Fibroblast of upper back skin (primary cell): ENCODE data around the gene REPS2.
A peak's percentile ranks its signal among the peaks of the same experiment; 100 is the strongest.
"Not testable (repeated sequence)": the region's sequence is repeated elsewhere in the genome, so short reads cannot be mapped to it uniquely, and the experiment has no call there.

Source experiments
- DNase-seq: peaks from one replicate; pipeline ENCODE4 v3.0.0-alpha.2; 2013

REPS2 gene

DNA sequence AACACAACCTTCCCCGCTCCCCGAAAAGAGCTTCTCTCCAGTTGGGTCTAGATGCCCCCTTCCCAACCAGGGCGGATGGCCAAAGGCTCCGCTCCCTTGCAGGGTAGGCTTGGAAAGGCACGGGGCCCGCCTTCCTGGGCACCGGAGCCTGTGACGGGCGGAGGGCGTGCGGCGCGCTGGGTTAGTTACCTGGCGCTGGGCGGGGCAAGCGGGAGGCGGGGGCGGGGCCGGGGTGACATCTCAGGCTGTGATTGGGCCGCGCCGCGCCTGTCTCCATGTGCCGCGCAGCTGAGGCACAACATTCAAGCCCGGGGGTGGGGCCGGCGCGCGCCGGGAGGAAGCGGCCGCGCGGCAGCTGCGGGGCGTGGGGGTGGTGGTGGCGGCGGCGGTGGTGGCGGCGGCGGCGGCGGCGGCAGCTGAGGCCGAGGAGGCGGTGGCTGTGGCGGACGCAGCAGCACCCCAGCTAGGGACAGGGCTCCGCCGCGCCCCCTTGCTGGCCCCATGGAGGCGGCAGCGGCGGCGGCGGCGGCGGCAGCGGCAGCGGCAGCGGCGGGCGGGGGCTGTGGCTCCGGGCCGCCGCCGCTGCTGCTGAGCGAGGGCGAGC, at the start of gene REPS2:
Gene REPS2 (plus strand): TSS at position 298 of the 604 bp plus-strand sequence. CDS start 204 bp downstream, at position 502.
- peak; percentile 53 for DNase-seq

DNA sequence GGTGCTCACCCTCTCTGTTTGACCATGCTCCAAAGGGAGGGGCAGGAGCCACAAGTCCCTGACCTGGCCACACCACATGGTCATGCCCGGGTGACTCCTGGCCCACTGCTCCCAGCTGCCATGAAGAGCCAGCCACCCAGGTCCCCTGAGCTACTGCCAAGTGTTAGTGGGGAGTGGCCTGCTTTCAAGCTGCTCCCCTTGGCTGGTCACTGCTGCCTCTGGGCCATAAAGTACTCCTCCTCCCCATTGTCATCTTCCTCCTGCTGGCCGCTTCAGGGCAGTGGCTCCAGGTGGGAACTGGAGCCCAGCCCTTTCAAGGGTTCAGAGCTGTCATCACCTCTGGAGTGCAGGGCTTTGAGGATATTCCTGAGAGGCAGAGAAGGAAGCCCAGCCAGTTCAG, 49.0 kb upstream of the REPS2 start:
- DNase-seq = no peak

DNA sequence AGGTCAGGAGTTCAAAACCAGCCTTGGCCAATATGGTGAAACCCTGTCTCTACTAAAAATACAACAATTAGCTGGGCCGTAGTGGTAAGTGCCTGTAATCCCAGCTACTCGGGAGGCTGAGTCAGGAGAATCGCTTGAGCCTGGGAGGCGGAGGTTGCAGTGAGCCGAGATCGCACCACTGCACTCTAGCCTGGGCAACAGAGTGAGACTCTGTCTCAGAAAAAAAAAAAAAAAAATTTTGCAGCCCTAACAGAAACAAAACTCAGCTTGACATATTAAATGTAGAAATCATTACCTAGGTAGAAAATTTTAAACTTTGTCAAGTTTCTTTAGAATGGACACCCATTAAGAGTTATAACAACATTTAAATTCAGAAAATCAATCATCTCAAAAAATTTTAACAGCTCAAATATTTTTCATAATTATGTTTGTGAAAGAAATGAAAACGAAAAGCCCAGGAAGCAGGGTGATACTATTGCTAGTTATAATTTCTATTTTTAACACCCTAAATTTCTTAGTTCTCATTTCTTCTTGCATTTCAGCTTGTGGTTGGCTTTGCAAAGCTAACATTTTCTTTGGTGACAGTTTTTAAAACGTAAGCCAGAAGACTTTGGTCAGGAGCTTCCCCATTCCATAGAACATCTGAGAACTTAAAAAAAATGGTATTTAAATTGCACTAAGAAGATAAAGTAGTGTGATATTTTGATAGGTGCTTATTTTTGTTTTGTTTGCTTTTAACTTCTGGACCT, 43.0 kb upstream of the REPS2 start:
- no peak for DNase-seq

DNA sequence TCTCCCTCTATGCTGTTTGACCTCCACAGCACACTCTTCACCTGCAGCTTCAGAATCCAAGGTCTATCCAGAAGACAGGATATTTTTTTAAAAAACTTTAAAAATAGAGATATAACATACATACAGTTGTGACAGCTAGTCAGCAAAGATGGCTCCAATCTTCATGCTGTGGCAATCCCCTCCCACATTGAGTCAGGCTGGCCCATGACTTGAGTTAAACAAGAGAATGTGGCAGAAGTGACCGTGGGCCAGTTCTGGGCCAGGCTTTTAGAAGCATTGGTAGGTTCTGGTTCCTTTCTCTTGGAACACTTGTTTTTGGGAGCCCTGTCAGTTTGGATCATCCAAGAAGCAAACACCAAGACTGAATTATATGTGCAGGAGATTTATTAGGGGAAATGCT, 36.1 kb upstream of the REPS2 start:
- no peak for DNase-seq

DNA sequence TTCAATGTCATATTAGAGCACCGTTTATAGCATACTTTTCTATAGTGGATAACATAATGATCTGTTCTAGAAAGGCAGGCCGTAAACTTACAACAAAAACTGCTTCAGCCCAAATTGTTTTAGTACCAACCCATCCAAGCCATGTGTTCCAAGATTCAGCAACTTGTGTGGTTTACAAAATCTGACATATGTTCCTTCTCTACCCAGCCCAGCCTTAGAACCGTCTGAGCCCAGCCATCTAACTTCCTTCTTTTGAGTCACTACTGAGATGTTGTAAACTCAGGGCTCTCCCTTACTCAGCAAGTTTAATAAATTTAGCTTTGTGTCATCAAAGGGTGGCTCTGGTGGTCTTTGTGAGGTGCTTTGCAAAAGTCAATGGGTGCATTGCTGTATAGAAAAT, 32.4 kb upstream of the REPS2 start:
- DNase-seq = no peak

DNA sequence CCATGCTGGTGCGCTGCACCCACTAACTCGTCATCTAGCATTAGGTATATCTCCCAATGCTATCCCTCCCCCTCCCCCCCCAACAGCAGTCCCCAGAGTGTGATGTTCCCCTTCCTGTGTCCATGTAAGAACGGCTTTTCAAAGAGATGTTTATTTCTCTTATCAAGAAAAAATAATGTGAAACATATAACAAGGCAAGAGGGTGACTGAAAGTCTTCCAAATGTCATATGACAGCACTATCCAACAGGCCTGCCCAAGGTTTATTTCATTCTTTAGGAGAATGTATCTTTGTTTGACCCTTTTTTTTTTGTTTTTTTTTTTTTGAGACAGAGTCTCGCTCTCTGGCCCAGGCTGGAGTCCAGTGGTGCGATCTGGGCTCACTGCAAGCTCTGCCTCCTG, 29.9 kb upstream of the REPS2 start:
- DNase-seq = no peak

DNA sequence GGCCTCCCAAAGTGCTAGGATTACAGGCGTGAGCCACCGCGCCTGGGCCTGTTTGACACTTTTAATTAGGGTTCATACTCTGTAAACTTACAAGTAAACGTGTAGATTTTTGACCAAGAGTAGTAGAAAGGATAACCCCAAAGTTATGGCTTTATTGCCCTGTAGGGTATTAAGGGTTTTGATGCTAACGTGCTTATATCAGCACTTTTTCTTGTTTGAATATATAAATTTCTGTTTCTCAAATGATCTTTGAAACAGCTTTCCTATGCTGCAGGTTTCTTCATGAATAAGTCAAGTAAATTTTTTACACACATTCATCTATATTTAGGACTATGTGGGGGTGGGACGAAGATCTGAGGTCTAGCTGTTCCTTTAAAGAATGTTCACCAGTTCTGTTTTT, 29.3 kb upstream of the REPS2 start:
- DNase-seq = no peak

DNA sequence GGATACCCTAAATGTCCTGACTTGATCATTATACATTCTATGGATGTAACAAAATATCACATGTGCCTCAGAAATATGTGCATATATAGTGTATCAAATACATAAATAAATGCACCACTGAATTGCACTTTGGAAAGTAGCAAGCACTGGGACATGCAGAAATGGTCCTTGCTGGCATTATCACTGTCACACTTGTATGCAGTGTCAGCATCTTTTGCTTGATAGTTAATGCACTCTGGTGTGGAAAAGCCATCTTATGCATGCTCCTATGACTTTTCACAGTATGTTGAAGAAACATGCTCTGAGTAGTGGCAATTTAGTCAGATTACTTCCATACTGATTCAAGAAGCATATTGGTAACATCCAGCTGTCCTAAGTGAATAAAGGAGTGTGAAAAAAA, 27.5 kb upstream of the REPS2 start:
- no peak for DNase-seq

DNA sequence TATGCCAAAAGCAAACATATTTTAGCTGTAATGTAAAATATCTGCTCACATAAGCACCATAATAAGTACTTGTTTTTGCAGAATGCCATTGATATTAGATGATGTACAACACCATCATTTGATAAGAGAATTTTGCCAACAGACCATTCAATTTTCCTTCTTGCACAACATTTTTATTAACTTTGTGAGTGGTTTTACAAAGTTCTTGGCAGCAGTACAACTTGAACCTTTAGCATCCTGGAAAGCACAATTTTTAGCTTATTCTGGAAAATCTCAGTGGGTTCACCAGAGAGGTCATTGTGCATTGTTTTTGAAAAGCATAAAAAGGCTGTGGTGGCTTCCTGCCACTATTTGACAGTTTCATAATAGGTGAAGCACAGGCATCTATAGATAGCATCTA, 26.4 kb upstream of the REPS2 start:
- DNase-seq = peak; percentile 12

DNA sequence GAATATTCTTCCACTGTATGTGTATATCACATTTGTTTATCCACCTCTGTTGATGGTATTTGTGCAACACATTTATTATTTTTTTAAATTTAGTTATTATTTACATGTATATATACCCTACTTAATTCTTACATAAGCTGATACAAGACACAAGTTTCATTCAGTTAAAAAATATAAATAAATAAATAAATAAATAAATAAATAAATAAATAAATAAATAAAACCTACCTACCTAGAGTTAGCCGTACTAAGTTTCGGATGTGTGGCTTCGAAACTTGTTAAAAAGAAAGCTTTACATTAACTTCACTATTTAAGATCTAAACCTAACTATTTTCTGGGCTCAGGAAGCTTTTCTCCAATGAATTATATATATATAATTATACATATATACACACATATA, 23.3 kb upstream of the REPS2 start:
- no peak for DNase-seq

DNA sequence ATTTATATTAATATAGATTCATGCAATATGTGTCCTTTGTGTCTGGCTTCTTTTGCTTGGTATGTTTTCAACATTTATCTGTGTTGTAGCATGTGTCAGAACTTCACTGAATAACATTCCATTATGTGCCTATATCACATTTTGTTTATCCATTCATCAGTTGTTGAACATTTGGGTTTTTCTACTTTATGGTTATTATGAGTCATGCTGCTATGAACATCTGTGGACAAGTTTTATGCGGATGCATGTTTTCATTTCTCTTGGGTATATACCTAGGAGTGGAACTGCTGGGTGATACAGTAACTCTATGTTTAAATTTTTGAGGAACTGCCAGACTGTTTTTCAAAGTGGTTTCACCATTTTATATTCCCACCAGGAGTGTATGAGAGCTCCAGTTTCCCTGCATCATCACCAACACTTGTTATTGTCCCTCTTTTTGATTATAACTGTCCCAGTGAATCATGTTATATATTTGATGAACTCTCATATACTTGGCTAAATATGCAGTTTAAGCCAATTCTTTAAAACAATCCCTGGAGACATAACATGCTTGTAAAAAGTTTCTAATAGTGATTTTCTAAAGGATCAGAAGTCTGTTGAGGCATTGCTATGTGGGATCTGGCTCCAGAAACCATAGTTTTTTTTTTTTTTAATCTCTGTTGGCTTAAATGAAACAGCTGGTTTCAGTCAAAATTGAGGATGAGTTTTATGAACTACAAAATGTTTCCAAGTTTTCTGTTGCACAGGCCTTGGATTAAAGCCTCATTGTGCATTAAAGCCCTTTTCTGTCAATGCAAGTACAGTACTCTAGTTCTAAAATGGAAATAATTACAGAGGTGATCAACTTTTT, 21.6 kb upstream of the REPS2 start:
- DNase-seq = peak; percentile 12

DNA sequence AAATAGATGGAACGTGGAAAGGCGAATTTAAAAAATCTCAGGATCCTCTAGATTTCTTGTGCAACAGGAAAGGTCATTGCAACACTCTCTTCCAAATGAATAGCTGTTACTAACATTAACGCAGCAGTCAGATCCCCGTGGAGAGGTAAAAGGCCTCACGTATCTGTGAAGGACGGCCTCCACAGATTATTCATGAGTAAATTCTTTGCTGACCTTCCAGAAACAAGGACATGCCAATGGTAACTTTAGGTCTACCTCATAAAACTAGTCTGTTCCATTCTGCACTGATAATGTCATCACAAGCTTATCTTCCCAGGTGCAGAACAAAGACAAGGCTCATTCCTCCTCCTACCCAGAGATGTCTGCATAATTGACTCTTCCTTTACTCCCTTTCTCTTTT, 16.1 kb upstream of the REPS2 start:
- peak; percentile 53 for DNase-seq

DNA sequence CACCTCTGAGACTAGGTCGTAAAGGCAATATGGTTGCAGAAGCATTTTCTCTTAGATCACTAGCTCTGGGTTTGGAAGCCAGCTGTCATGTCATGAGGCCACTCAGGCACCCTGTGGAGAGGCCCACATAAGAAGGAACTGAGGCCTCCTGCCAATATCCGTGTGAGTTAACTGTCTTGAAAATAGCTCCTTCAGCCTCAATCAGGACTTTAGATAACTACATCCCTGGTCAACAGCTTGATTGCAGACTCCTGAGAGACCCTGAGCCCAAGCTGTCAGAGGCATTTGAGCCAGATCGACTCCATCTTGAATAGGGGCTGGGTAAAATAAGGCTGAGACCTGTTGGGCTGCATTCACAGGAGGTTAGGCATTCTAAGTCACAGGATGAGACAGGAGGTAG, 15.1 kb upstream of the REPS2 start:
- DNase-seq = no peak

DNA sequence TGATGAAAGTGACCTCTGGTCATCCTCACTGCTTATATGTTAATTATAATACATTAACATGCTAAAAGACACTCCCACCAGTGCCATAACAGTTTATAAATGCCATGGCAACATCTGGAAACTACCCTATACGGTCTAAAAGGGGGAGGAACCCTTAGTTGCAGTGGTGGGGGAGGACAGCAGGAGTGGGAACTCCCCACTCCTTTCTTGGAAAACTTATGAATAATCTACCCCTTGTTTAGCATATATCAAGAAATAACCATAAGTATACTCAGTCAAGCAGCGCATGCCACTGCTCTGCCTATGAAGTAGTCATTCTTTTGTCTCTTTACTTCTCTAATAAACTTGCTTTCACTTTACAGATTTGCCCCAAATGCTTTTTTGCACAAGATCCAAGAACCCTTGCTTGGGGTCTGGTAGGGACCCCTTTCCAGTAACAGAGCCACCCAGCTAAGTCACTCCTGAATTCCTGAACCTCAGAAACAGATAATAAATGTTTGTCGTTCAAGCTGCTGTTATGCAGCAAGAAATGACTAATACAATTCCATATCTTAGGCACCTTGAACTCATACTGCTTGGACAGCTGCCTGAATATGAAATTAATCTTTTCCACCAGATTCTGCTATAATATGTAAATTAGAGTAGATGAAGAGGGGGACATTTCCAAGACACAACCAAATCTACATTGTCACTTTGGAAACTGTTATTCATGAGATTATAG, 14.4 kb upstream of the REPS2 start:
- DNase-seq = no peak

DNA sequence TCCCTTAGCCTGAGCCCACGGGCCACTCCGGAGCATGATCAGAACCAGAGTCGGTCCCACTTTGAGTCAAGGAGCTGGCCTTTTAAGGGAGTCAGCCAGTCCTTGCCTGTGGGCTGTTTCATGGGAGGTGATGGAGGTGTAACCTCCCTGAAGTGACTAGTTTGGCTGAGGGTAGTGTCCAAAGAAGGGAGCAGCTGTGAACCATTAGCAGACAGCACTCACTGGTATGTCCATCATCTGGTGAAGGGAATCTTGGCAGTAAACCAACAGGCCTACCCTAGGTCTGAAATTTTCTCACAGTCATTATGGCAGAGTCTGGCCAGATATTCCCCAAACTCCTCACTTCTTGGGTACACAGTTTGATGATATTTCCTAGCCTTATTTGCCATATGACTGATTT, 12.3 kb upstream of the REPS2 start:
- DNase-seq = peak; percentile 40

DNA sequence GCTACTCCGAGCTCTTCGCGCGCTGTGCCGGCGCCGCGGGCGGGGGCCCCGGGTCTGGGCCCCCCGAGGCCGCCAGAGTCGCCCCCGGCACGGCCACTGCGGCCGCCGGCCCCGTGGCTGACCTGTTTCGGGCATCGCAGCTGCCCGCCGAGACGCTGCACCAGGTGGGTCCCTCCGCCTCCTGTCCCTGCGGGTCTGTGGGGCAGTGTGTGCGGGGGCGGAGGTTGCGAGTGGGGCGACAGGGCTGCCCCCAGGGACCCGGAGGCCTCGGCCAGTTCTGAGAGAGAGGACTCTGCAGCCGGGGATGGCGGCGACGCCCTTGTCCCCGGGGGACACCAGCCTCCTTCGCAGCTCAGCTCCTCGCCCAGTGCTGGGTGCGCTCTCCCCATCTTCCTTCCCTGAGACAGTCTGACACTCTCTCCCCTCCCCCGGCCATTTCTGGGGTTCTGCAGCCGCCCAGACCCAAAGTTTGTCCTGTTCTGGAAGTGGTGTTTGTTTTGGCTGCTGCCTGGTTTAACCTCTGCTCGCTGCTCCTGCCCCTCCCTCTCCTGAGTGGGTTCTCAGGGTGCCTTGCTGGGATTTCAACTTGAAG, 609 bp downstream of the REPS2 start:
- DNase-seq = no peak

DNA sequence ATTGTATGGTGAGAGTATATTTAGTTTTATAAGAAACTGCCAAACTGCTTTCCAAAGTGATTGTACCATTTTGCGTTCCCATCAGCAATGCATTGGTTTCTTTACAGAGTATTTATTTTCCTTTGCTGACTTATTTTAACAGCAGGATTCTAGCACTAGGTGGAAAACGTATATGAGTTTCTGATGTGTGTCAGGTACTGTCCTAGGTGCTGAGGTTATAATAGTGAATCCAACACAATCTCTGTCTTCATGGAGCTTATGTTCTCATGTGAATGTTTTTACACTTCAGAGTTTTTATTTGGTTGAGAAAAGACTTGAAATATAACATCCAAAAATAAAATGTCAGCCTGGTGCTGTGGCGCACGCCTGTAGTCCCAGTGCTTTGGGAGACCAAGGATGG, 4.0 kb downstream of the REPS2 start:
- DNase-seq = no peak

DNA sequence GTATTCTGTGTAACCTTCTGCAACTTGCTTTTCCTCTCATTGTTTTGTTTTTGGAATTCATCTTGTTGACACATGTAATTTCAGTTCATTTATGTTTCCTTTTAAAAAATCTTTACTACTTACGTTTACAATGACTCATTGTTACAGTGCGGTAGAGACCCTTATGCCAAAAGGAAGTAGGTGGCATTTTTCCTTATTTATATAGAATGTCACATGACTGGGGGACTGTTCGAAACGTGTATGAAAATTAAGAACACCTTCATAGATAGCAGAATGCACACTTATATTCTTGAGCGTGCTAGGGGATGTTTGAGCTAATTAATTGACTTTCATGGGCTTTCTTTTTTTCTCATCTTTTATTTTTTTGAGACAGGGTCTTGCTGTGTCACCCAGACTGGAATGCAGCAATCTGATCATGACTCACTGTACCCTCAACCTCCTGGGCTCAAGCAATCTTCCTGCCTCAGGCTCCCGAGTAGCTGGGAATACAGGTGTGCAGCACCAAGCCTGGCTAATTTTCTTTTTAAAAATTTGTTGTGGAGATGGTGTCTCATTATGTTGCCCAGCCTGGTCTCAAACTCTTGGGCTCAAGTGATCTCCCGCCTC, 7.3 kb downstream of the REPS2 start:
- no peak for DNase-seq

DNA sequence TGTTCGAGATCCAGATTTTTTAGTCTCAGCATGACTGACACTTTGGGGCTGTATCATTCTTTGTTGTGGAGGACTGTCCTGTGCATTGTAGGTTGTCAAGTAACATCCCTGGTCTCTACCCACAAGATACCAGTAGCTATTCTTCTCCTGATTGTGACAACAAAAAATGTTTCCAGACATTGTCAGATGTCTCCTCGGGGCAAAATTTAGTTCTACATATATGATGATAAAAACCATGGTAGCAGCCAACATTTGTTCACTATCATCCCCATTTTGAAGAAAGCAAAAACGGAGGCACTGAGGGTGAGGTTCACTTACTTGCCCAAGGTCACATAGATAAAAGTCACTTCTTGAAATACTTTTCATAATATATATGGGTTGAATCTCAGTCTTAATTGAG, 11.3 kb downstream of the REPS2 start:
- no peak for DNase-seq

DNA sequence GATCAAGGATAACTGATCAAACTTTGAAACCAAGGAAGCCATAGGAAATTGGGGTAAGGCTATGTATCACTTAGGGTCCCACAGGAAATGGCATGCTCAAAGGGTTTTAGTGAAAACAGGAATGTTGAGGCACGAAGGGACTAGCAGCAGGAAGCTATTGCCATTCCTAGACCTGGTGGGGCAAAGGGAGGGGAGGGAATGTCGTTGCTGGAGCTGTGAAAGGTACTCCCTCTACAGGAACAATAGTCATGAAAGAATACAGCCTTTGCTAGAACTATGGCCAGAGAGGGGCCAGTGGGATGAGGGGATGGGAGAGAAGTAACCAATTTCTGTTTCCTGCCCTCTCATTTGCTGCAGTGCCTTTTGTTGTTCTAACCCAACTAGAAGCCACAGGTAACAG, 11.9 kb downstream of the REPS2 start:
- no peak for DNase-seq

DNA sequence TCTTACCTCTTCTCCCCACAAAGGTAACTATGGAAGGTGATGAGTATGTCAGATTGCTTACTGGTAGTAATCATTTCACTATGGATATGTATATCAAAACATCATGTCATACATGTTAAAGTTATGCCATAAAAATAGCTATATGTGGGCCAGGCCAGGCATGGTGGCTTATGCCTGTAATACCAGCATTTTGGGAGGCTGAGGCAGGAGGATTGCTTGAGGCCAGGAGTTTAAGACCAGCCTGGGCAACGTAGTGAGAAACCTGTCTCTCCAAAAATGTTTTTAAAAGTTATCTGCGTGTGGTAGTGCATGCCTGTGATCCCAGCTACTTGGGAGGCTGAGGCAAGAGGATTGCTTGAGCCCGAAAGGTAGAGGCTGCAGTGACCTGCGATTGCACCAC, 16.2 kb downstream of the REPS2 start:
- DNase-seq = not testable (repeated sequence)

DNA sequence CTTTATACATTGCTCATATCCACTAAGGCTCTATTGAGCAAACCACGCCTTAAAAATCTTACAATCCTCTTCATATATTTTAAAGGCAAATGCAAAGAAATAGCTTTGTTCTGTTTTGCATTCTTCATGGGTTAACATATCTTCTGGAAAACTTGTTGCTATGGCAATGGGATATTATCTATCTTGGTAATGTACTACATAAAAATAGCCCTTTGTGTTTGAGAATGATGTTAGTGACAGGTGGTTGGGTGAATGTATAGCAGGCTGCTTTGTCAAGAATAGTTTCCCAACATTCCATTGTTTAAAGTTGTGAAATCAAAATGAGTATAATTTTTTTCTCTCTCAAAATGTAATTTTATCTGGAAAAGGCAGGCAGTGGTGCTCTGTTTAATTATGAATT, 16.8 kb downstream of the REPS2 start:
- no peak for DNase-seq
